Hepatocyte (in vitro differentiated cells): ENCODE measurements around the gene AOC3. TPM values are rescaled to one million over a fixed set of nuclear protein-coding genes. Genes with fewer than 3 reads are reported as not detected.
"Not testable (repeated sequence)": the region's sequence is repeated elsewhere in the genome, so short reads cannot be mapped to it uniquely, and the experiment has no call there.

ENCODE experiments used
- DNase-seq: peaks from one replicate; pipeline ENCODE4 v3.0.0-alpha.2; 2016; ENCODE audit warnings: low spot score
- H2AFZ ChIP-seq: fragments of 200-600 bp; sonication (generic); 2 replicates; pipeline ENCODE4 v1.6.0; 2016; ENCODE audit warnings: antibody characterized with exemption, mild to moderate bottlenecking
- H3K27ac ChIP-seq: fragments of 200-600 bp; sonication (generic); 2 replicates; pipeline ENCODE4 v1.5.1; 2016; ENCODE audit warnings: mild to moderate bottlenecking
- H3K27me3 ChIP-seq: fragments of 200-600 bp; sonication (generic); 2 replicates; pipeline ENCODE4 v1.6.1; 2016
- H3K36me3 ChIP-seq: fragments of 200-600 bp; sonication (generic); replicated peaks from 2 replicates; pipeline ENCODE4 v1.5.1; 2016; ENCODE audit warnings: low read depth; ENCODE audit not compliant: insufficient read depth
- H3K4me1 ChIP-seq: fragments of 200-600 bp; sonication (generic); 2 replicates; pipeline ENCODE4 v1.5.1; 2016; ENCODE audit warnings: mild to moderate bottlenecking, moderate library complexity; ENCODE audit not compliant: insufficient read depth
- H3K4me2 ChIP-seq: fragments of 200-600 bp; sonication (generic); 2 replicates; pipeline ENCODE4 v1.6.0; 2016
- H3K4me3 ChIP-seq: fragments of 200-600 bp; sonication (generic); 2 replicates; pipeline ENCODE4 v1.5.1; 2016; ENCODE audit warnings: mild to moderate bottlenecking
- H3K79me2 ChIP-seq: fragments of 200-600 bp; sonication (generic); 2 replicates; pipeline ENCODE4 v1.6.0; 2017; ENCODE audit warnings: mild to moderate bottlenecking
- H3K9me2 ChIP-seq: fragments of 200-600 bp; sonication (generic); replicated peaks from 2 replicates; pipeline ENCODE4 v1.6.0; 2017; ENCODE audit warnings: mild to moderate bottlenecking; ENCODE audit not compliant: insufficient read depth
- H3K9me3 ChIP-seq: fragments of 200-600 bp; sonication (generic); 2 replicates; pipeline ENCODE4 v1.5.1; 2016; ENCODE audit warnings: low read depth, mild to moderate bottlenecking
- H4K20me1 ChIP-seq: fragments of 200-600 bp; sonication (generic); 2 replicates; pipeline ENCODE4 v1.6.0; 2016; ENCODE audit warnings: mild to moderate bottlenecking; ENCODE audit not compliant: insufficient read depth, poor library complexity, severe bottlenecking
- EZH2 ChIP-seq: fragments of 200-600 bp; sonication (generic); IDR thresholded peaks from 2 replicates; pipeline ENCODE4 v1.6.1; 2016; ENCODE audit warnings: antibody characterized with exemption, mild to moderate bottlenecking, borderline replicate concordance
- EZH2phosphoT487 ChIP-seq: fragments of 200-600 bp; sonication (generic); IDR thresholded peaks from one replicate; pipeline ENCODE4 v1.6.1; 2018; ENCODE audit warnings: antibody characterized with exemption, mild to moderate bottlenecking, low read depth, moderate library complexity; ENCODE audit not compliant: unreplicated experiment, severe bottlenecking
- WGBS: methylation state at CpG from one replicate; pipeline ENCODE4 v1.1.6; 2016; ENCODE audit warnings: low lambda C conversion rate; ENCODE audit errors: missing lambda C conversion rate; 5-methylcytosine and 5-hydroxymethylcytosine counted together
- polyA plus RNA-seq: library from polyadenylated mRNA; unstranded; fragments of >200 nt; fragmentation: Nextera tagmentation; extraction: Ambion mirVana; gene quantifications from 2 replicates; pipeline ENCODE4 v1.2.1, GENCODE V29; 2016
- total RNA-seq: library from RNA; depleted of rRNA; stranded (reverse); fragments of >200 nt; gene quantifications from 2 replicates; pipeline ENCODE4 v1.2.3, GENCODE V29; 2014
- TF ChIP-seq, protein P1 (sequence below): fragments of 200-600 bp; sonication (generic); IDR thresholded peaks from 2 replicates; pipeline ENCODE4 v1.5.1; 2016; ENCODE audit warnings: antibody characterized with exemption, mild to moderate bottlenecking; ENCODE audit not compliant: poor library complexity

Gene AOC3
- total and polyA plus RNA-seq, 2 experiments from 2014 or later = 1.9 to 2.5 TPM

DNA sequence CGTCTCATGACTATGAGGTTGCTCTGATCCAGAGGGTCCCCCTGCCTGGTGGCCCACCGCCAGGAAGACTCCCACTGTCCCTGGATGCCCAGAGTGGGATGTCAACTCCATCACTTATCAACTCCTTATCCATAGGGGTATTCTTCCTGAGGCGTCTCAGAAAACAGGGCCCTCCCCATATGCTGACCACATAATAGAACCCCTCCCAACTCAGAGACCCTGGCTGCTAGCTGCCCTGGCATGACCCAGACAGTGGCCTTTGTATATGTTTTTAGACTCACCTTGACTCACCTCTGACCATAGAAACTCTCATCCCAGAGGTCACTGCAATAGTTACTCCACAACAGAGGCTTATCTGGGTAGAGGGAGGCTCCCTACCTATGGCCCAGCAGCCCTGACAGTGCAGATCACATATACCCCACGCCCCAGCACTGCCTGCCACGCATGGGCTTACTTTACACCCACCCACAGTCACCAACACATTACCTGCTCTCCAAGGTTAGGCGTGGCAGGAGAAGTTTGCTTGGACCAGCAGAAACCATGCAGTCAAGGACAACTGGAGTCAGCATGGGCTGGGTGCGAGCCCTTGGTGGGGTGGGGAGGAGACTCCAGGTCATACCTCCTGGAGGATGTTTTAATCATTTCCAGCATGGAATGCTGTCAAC, 47.3 kb downstream of the AOC3 start:
- WGBS = 81% methylated on average over 7 of the region's 7 CpGs
- Histone ChIP-seq H3K9me2 (no peaks in the 10 kb centered on the region), H3K9me3 (no peaks in the 10 kb centered on the region), H3K4me1 (peaks cover 5% of the 10 kb centered on the region), H3K79me2 (no peaks in the 10 kb centered on the region), H3K27ac (no peak overlapping the region), H3K27me3 (no peaks in the 10 kb centered on the region), H3K36me3 (no peaks in the 10 kb centered on the region), H2AFZ (no peak overlapping the region), H3K4me3 (no peak overlapping the region), H4K20me1 (no peaks in the 10 kb centered on the region), H3K4me2 (no peak overlapping the region)
- no peak for TF ChIP-seq EZH2phosphoT487
- TF ChIP-seq, protein P1, sequence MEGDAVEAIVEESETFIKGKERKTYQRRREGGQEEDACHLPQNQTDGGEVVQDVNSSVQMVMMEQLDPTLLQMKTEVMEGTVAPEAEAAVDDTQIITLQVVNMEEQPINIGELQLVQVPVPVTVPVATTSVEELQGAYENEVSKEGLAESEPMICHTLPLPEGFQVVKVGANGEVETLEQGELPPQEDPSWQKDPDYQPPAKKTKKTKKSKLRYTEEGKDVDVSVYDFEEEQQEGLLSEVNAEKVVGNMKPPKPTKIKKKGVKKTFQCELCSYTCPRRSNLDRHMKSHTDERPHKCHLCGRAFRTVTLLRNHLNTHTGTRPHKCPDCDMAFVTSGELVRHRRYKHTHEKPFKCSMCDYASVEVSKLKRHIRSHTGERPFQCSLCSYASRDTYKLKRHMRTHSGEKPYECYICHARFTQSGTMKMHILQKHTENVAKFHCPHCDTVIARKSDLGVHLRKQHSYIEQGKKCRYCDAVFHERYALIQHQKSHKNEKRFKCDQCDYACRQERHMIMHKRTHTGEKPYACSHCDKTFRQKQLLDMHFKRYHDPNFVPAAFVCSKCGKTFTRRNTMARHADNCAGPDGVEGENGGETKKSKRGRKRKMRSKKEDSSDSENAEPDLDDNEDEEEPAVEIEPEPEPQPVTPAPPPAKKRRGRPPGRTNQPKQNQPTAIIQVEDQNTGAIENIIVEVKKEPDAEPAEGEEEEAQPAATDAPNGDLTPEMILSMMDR = no peak
- no peak for TF ChIP-seq EZH2
- no peak for DNase-seq

GRCh38 chr17:42899981-42900380, 49.0 kb downstream of the AOC3 start:
- DNase-seq, H3K79me2 ChIP-seq, H3K4me3 ChIP-seq, H3K36me3 ChIP-seq, H4K20me1 ChIP-seq, H2AFZ ChIP-seq, H3K4me2 ChIP-seq, H3K27me3 ChIP-seq, H3K27ac ChIP-seq, H3K4me1 ChIP-seq, H3K9me3 ChIP-seq, H3K9me2 ChIP-seq: not testable (repeated sequence)
- WGBS = 90% methylated on average over 3 of the region's 3 CpGs

DNA sequence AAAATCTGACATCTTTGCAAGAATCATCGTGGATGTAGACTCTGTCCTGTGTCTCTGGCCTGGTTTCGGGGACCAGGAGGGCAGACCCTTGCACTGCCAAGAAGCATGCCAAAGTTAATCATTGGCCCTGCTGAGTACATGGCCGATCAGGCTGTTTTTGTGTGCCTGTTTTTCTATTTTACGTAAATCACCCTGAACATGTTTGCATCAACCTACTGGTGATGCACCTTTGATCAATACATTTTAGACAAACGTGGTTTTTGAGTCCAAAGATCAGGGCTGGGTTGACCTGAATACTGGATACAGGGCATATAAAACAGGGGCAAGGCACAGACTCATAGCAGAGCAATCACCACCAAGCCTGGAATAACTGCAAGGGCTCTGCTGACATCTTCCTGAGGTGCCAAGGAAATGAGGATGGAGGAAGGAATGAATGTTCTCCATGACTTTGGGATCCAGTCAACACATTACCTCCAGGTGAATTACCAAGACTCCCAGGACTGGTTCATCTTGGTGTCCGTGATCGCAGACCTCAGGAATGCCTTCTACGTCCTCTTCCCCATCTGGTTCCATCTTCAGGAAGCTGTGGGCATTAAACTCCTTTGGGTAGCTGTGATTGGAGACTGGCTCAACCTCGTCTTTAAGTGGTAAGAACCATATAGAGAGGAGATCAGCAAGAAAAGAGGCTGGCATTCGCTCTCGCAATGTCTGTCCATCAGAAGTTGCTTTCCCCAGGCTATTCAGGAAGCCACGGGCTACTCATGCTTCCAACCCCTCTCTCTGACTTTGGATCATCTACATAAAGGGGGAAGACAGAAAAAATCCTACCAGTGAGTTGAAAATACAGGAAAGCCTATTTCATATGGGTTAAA, 49.7 kb downstream of the AOC3 start, which contains the start of gene G6PC1:
TSS of gene G6PC1 (plus strand) at position 340 of the 872 bp plus-strand sequence. CDS start at position 418, 78 bp downstream.
- no peaks in the 10 kb centered on the region for H3K36me3 ChIP-seq
- 79% methylated on average over 12 of the region's 12 CpGs for WGBS
- no peaks in the 10 kb centered on the region for H3K4me1 ChIP-seq
- no peak within 1 kb of the TSS for H3K4me3 ChIP-seq
- H2AFZ ChIP-seq = no peak within 1 kb of the TSS
- H3K9me2 ChIP-seq = no peaks in the 10 kb centered on the region
- no peaks in the 10 kb centered on the region for H3K9me3 ChIP-seq
- no peaks in the 10 kb centered on the region for H3K27me3 ChIP-seq
- no peak for DNase-seq
- TF ChIP-seq, protein P1 = no peak
- TF ChIP-seq EZH2phosphoT487 (no peak), EZH2 (no peak)
- no peaks in the 10 kb centered on the region for H3K79me2 ChIP-seq
- H3K27ac ChIP-seq = no peak within 1 kb of the TSS
- H3K4me2 ChIP-seq = no peak within 1 kb of the TSS
- no peaks in the 10 kb centered on the region for H4K20me1 ChIP-seq

- Histone ChIP-seq H3K4me1 (no peaks in the 10 kb centered on the region), H3K27ac (no peak overlapping the region)
Measured at GRCh38 chr17:42901535-42902229, 50.7 kb downstream of the AOC3 start.

More at GRCh38 chr17:42901535-42902229, 50.7 kb downstream of the AOC3 start:
- Histone ChIP-seq H3K4me2 (no peak overlapping the region), H3K27me3 (no peaks in the 10 kb centered on the region), H3K9me3 (no peaks in the 10 kb centered on the region), H4K20me1 (no peaks in the 10 kb centered on the region), H3K4me3 (no peak overlapping the region), H3K9me2 (no peaks in the 10 kb centered on the region), H2AFZ (no peak overlapping the region), H3K36me3 (no peaks in the 10 kb centered on the region), H3K79me2 (no peaks in the 10 kb centered on the region)
- 84% methylated on average over 10 of the region's 10 CpGs for WGBS
- DNase-seq = no peak
- TF ChIP-seq EZH2 (no peak), EZH2phosphoT487 (no peak)
- TF ChIP-seq, protein P1 = no peak
